ENCODE data around the gene EMID1. TPM values are rescaled to one million over a fixed set of nuclear protein-coding genes. Genes with fewer than 3 reads are reported as not detected.

The EMID1 gene
- total and polyA plus RNA-seq, 7 donors, result 0.13 to 1.3 (median 0.58) TPM

DNA sequence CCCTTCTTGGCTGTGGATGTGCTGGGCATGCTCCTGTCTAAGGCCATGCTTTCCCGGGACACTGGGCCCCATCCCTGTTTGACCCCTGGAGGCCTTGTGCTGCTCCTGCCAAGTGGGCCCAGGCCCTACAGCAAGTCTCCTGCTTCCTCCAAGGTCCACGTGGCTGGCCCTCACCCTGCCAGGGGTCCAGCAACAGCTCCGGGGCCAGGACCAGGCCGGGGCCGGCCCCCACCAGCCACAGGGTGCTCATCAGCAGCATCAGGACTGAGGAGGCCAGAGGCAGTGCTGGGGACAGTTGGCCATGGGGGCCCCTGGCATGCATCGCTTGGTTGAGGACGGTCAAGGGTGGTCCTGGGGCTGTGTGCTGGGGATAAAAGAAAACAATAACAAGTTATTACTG is 59.6 kb downstream of the EMID1 start:
- Histone ChIP-seq H3K4me1 (peaks cover 30% of the 10 kb centered on the region), H3K27me3 (ENCODE audit: insufficient read depth in 3 of 3, low read length in 2 of 3) (no peaks in the 10 kb centered on the region), H3K9me3 (no peaks in the 10 kb centered on the region), H3K27ac (peak overlapping the region; percentile 100), H3K36me3 (ENCODE audit: insufficient read depth in 1 of 2, low read depth in 1 of 2) (peaks cover 0 to 34% of the 10 kb centered on the region in 2 donors), H3K4me3 (no peak overlapping the region)
- TF ChIP-seq, protein P1, sequence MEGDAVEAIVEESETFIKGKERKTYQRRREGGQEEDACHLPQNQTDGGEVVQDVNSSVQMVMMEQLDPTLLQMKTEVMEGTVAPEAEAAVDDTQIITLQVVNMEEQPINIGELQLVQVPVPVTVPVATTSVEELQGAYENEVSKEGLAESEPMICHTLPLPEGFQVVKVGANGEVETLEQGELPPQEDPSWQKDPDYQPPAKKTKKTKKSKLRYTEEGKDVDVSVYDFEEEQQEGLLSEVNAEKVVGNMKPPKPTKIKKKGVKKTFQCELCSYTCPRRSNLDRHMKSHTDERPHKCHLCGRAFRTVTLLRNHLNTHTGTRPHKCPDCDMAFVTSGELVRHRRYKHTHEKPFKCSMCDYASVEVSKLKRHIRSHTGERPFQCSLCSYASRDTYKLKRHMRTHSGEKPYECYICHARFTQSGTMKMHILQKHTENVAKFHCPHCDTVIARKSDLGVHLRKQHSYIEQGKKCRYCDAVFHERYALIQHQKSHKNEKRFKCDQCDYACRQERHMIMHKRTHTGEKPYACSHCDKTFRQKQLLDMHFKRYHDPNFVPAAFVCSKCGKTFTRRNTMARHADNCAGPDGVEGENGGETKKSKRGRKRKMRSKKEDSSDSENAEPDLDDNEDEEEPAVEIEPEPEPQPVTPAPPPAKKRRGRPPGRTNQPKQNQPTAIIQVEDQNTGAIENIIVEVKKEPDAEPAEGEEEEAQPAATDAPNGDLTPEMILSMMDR (IDR thresholded peaks at IDR 0.05), result no peak
- WGBS, 3 donors, result 86 to 95% (median 91%) methylated on average over 7 of the region's 7 CpGs
- intact Hi-C loops (cut with DNase I), result loop anchor here in 1 of 2 donors (5.0 kb wide), 1 partner anchor 42 kb away; the partner anchor contains the start of gene GAS2L1
- DNase-seq, result no peak
- no peak for ATAC-seq

DNA sequence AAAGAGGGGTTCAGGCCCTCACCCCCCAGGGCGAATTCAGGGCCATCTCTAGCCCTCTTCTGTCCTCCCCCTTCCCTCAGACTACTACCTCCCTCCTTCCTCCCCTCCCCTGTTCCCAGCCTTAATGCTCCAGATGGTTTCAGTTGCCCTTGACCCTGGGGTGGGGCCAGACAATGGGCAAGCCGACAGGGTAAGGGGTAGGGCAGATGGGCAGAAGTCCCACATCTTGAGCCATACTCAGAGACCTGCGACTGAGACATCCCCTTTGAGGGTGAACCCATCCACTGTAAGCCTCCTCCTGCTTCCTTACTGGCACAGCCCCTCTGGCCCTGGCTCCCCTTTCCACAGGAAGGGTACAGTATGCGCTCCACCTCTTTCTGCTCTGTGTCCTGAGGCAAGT is 60.2 kb downstream of the EMID1 start:
- Histone ChIP-seq H3K4me1 (peaks cover 37% of the 10 kb centered on the region), H3K9me3 (no peaks in the 10 kb centered on the region), H3K27ac (peak overlapping the region; percentile 100), H3K27me3 (ENCODE audit: insufficient read depth in 3 of 3, low read length in 2 of 3) (no peaks in the 10 kb centered on the region), H3K36me3 (ENCODE audit: insufficient read depth in 1 of 2, low read depth in 1 of 2) (peaks cover 0 to 31% of the 10 kb centered on the region in 2 donors), H3K4me3 (peak overlapping the region; percentile 94)
- 57 to 66% (median 59%) methylated on average over 4 of the region's 4 CpGs for WGBS, 3 donors
- ATAC-seq, result no peak
- TF ChIP-seq, protein P1 (IDR thresholded peaks at IDR 0.05), result no peak
- no peak for DNase-seq
- intact Hi-C loops (cut with DNase I), result loop anchor here in 1 of 2 donors (5.0 kb wide), 1 partner anchor 41 kb away; the partner anchor contains the start of gene GAS2L1

DNA sequence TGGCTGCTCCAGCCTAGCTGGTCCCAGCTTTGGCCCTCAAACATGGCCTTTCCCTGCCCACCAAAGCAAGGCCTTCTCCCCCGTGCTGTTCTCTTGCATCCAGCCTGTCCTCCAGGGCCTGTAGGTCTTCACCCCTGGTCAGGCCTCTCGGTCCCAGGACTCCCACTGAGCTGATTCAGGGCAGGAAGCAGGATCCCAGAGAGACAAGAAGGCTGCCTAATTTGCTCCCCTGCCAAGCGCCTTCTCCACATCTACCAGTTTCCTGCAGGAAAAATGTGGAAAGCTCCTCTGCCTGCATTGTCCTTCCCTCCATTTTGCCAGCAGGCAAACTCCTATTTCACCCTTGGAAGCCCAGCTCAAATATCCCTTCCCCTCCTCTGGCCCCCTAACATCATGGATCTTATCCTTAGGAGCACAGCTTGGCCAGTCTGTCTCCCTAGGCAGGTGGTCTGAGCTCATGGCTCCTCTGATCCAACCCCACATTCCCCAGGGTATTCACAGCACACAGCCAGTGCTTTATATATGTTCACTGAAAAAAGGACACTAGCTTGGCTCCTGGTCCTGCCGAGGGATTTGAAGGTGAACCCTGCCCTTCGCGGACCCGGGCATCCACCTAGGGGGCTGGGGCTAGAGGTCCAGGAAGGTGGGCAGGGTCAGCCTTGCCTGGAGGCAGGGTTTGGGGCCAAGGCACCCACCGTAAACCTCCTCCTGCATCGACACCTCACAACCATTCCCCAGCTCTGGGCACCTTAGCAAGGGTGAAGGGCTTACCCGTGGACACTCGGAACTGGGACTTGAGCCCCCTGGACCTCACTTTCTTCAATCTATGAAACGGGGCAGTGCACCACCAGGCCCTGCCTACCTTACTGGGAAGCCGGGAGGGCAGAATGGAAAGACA is 61.1 kb downstream of the EMID1 start:
- peaks cover 0 to 31% of the 10 kb centered on the region in 2 donors for H3K36me3 ChIP-seq (ENCODE audit: insufficient read depth in 1 of 2, low read depth in 1 of 2)
- H3K9me3 ChIP-seq, result no peaks in the 10 kb centered on the region
- no peaks in the 10 kb centered on the region for H3K27me3 ChIP-seq (ENCODE audit: insufficient read depth in 3 of 3, low read length in 2 of 3)
- ATAC-seq (no peak), DNase-seq (no peak)
- intact Hi-C loops (cut with DNase I), result loop anchor here in 1 of 2 donors (5.0 kb wide), 1 partner anchor 40 kb away; the partner anchor contains the start of gene GAS2L1
- peaks cover 45% of the 10 kb centered on the region for H3K4me1 ChIP-seq
- H3K4me3 ChIP-seq, result peak overlapping the region; percentile 94
- TF ChIP-seq, protein P1 (IDR thresholded peaks at IDR 0.05), result no peak
- H3K27ac ChIP-seq, result peak overlapping the region; percentile 100
- WGBS, 3 donors, result 21 to 24% (median 24%) methylated on average over 13 of the region's 13 CpGs

DNA sequence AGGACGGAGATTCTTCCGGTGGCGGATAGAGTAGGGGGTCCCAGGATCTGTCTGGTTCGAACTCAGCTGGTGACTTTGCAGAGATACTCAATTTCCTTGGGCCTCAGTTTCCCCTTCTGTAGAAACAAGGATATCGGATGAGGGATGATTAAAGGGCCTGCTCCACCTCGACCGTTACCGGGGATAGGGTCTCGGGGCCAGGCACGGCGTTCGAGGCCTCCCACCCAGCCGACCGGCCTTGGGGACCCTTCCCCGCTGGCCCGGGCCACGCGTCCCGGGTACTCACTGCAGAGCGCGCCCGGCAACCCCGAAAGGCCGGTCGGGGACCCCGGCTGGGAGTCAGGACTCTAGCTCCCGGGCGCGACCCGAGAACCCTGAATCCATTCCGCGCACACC is 61.8 kb downstream of the EMID1 start:
- ATAC-seq (no peak), DNase-seq (no peak)
- no peaks in the 10 kb centered on the region for H3K9me3 ChIP-seq
- peaks cover 0 to 36% of the 10 kb centered on the region in 2 donors for H3K36me3 ChIP-seq (ENCODE audit: insufficient read depth in 1 of 2, low read depth in 1 of 2)
- H3K27ac ChIP-seq, result peak overlapping the region; percentile 100
- TF ChIP-seq, protein P1 (IDR thresholded peaks at IDR 0.05), result no peak
- peaks cover 52% of the 10 kb centered on the region for H3K4me1 ChIP-seq
- 0 to 1% (median 0%) methylated on average over 32 of the region's 32 CpGs for WGBS, 3 donors
- H3K4me3 ChIP-seq, result peak overlapping the region; percentile 94
- no peaks in the 10 kb centered on the region for H3K27me3 ChIP-seq (ENCODE audit: insufficient read depth in 3 of 3, low read length in 2 of 3)
- intact Hi-C loops (cut with DNase I), result loop anchor here in 1 of 2 donors (5.0 kb wide), 1 partner anchor 40 kb away; the partner anchor contains the start of gene GAS2L1

All from psoas muscle (tissue), 8 donors.